CD4-positive, alpha-beta T cell (primary cell): Measurements from ENCODE around the gene YIPF6. TPM values are rescaled to one million over a fixed set of nuclear protein-coding genes. Genes with fewer than 3 reads are reported as not detected.

ENCODE experiments used
- ATAC-seq: fragments of 200-7000 bp; cut with Tn5 transposase; one replicate; pipeline ENCODE4 v1.10.0; 2022; ENCODE audit warnings: mild to moderate bottlenecking; ENCODE audit not compliant: poor library complexity
- CTCF ChIA-PET: fragments of 350-600 bp; sonication (Branson Sonifier 250); formaldehyde crosslinking; loops from one replicate; lab custom pipeline; 2021; ENCODE audit warnings: antibody characterized with exemption, inconsistent platforms; lab: Charles Lee
- POLR2A ChIA-PET: fragments of 350-600 bp; sonication (Branson Sonifier 250); formaldehyde crosslinking; loops from one replicate; lab custom pipeline; 2021; ENCODE audit warnings: antibody characterized with exemption, inconsistent platforms; lab: Charles Lee
- DNase-seq, 14 experiments: peaks; one replicate each; pipeline ENCODE4 v3.0.0-alpha.2; 2013 to 2020; ENCODE audit warnings: mixed read lengths in 2 of 14
- H3K27ac ChIP-seq, 2 donors: one replicate each; pipeline versions ENCODE4 v1.5.1 to v1.7.0; 2013; ENCODE audit warnings: low read length in 2 of 2, low read depth in 1 of 2, mild to moderate bottlenecking in 1 of 2
- H3K27me3 ChIP-seq, 2 experiments: 1 replicate in 1 of 2; 2 replicates in 1 of 2; pipeline versions ENCODE4 v1.6.1 to v1.7.0; 2013; ENCODE audit warnings: low read length in 2 of 2, control low read depth in 1 of 2, mild to moderate bottlenecking in 1 of 2, moderate library complexity in 1 of 2; ENCODE audit not compliant: insufficient read depth in 2 of 2, control insufficient read depth in 1 of 2
- H3K36me3 ChIP-seq: one replicate; pipeline ENCODE4 v1.6.1; 2013; ENCODE audit warnings: low read length, control low read depth; ENCODE audit not compliant: insufficient read depth
- H3K4me1 ChIP-seq: one replicate; pipeline ENCODE4 v1.6.1; 2013; ENCODE audit warnings: low read length, control low read depth; ENCODE audit not compliant: insufficient read depth
- H3K4me3 ChIP-seq: one replicate; pipeline ENCODE4 v1.5.1; 2013; ENCODE audit warnings: mild to moderate bottlenecking, low read length, moderate library complexity
- H3K9me3 ChIP-seq, 2 experiments: 1 replicate in 1 of 2; 2 replicates in 1 of 2; pipeline versions ENCODE4 v1.6.1 to v1.7.0; 2013; ENCODE audit warnings: low read length in 2 of 2, mild to moderate bottlenecking in 2 of 2, control low read depth in 1 of 2, moderate library complexity in 1 of 2; ENCODE audit not compliant: control insufficient read depth in 1 of 2, insufficient read depth in 1 of 2
- H3K27ac Mint-ChIP-seq: one replicate; pipeline ENCODE4 v1.8.0; 2020; ENCODE audit warnings: mixed read lengths
- H3K27me3 Mint-ChIP-seq: one replicate; pipeline ENCODE4 v1.8.0; 2021; ENCODE audit warnings: mixed read lengths
- H3K36me3 Mint-ChIP-seq: one replicate; pipeline ENCODE4 v1.8.0; 2021; ENCODE audit warnings: low read depth, mixed read lengths
- H3K4me1 Mint-ChIP-seq: one replicate; pipeline ENCODE4 v1.8.0; 2021; ENCODE audit warnings: low read depth, mixed read lengths
- H3K4me3 Mint-ChIP-seq: one replicate; pipeline ENCODE4 v1.8.0; 2020; ENCODE audit warnings: mild to moderate bottlenecking, mixed read lengths
- H3K9me3 Mint-ChIP-seq: one replicate; pipeline ENCODE4 v1.8.0; 2020; ENCODE audit warnings: mixed read lengths
- intact Hi-C, 2 experiments: fragments of 100-400 bp; cut with DNase I in 1 of 2; cut with micrococcal nuclease in 1 of 2; formaldehyde crosslinking; loops; one replicate each; pipeline versions ENCODE4 v1.15.1 to v1.9.0; 2023 to 2025; cut with DNase I, micrococcal nuclease
- total RNA-seq, 174 experiments: library from RNA in 2 of 174; stranded (reverse) in 2 of 174; gene quantifications; one replicate each; pipeline ENCODE4 v1.2.3 and lab custom pipeline; 2021 to 2026
- TF ChIP-seq, protein P1 (sequence below): fragments of 200-600 bp; IDR thresholded peaks from one replicate; pipeline ENCODE4 v1.8.0; 2022; ENCODE audit warnings: antibody characterized with exemption, mild to moderate bottlenecking

YIPF6 gene
- total RNA-seq, 2 experiments from 2014 or later, result 7.0 to 7.4 TPM

DNA sequence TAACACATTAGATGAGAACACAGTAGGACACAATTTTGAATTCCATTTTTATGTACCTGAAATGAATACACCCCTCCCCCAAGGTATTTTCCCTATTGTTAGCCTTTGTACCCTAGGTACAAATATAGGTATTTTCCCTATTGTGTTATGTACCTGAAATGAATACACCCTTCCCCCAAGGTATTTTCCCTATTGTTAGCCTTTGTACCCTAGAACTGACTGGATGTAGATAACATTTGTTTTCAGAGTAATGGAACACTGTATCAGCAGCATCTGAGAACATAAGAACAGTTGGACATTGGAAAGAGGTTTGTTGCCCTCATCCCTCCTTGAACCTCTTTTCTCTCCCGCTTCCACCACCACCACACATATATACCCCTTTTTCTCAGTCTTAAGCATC is 37.6 kb downstream of the YIPF6 start:
- peaks cover 22% of the 10 kb centered on the region for H3K36me3 Mint-ChIP-seq
- Histone ChIP-seq H3K4me1 (no peaks in the 10 kb centered on the region), H3K27ac (no peak overlapping the region), H3K36me3 (peaks cover 16% of the 10 kb centered on the region), H3K9me3 (no peaks in the 10 kb centered on the region), H3K27me3 (no peaks in the 10 kb centered on the region), H3K4me3 (no peak overlapping the region)
- H3K4me1 Mint-ChIP-seq, result no peaks in the 10 kb centered on the region
- TF ChIP-seq, protein P1, sequence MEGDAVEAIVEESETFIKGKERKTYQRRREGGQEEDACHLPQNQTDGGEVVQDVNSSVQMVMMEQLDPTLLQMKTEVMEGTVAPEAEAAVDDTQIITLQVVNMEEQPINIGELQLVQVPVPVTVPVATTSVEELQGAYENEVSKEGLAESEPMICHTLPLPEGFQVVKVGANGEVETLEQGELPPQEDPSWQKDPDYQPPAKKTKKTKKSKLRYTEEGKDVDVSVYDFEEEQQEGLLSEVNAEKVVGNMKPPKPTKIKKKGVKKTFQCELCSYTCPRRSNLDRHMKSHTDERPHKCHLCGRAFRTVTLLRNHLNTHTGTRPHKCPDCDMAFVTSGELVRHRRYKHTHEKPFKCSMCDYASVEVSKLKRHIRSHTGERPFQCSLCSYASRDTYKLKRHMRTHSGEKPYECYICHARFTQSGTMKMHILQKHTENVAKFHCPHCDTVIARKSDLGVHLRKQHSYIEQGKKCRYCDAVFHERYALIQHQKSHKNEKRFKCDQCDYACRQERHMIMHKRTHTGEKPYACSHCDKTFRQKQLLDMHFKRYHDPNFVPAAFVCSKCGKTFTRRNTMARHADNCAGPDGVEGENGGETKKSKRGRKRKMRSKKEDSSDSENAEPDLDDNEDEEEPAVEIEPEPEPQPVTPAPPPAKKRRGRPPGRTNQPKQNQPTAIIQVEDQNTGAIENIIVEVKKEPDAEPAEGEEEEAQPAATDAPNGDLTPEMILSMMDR, result no peak
- ATAC-seq, result no peak
- ChIA-PET CTCF (no interaction called here), POLR2A (no interaction called here)
- intact Hi-C loops, result no loop called here
- no peaks in the 10 kb centered on the region for H3K27me3 Mint-ChIP-seq
- H3K27ac Mint-ChIP-seq, result no peak overlapping the region
- no peak for DNase-seq
- H3K9me3 Mint-ChIP-seq, result no peaks in the 10 kb centered on the region
- no peak overlapping the region for H3K4me3 Mint-ChIP-seq

DNA sequence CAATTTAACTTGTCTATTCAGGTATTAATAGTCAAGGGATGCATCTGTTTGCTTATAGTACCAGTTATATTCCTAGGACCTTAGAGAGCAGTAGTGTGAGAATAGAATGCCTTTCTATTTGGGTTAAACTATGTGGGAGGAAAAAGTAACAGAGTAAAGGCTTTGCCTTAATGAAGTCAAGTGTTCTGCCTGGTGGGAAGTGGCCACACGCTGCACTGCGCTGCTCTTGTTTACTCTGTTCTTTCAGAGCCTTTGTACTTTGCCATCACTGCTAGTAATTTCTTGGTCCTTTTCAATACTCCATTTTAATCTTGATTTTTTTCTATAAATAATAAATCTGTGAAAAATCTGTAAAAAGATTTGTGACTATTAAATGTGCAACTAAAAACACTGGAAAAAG is 38.0 kb downstream of the YIPF6 start:
- DNase-seq, result no peak
- CTCF ChIA-PET, result no interaction called here
- TF ChIP-seq, protein P1, result no peak
- ATAC-seq, result no peak
- Mint-ChIP-seq H3K4me1 (no peaks in the 10 kb centered on the region), H3K27me3 (no peaks in the 10 kb centered on the region), H3K4me3 (no peak overlapping the region), H3K36me3 (peaks cover 18% of the 10 kb centered on the region), H3K27ac (no peak overlapping the region), H3K9me3 (no peaks in the 10 kb centered on the region)
- no peaks in the 10 kb centered on the region for H3K4me1 ChIP-seq
- no peak overlapping the region for H3K4me3 ChIP-seq
- intact Hi-C loops, result no loop called here
- no peaks in the 10 kb centered on the region for H3K27me3 ChIP-seq
- H3K27ac ChIP-seq, result no peak overlapping the region
- POLR2A ChIA-PET, result no interaction called here
- H3K36me3 ChIP-seq, result peaks cover 12% of the 10 kb centered on the region
- no peaks in the 10 kb centered on the region for H3K9me3 ChIP-seq

DNA sequence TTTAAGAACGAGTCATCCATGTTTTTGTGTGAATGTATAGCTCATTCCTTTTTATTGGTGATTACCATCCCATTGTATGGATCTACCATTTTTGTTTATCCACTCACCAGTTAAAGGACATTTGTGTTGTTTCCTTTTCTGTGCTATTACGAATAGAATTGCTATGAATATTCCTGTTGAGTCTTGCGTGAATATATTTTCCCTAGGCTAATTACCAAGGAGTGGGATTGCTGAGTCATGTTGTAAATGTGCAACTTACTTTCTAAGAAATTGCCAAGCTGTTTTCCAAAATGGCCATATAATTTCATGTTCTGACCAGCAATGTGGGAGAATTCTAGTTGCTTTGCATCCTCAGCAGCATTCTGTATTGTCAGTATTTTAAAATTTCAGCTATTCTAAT is 51.3 kb downstream of the YIPF6 start:
- no peak overlapping the region for H3K4me3 ChIP-seq
- H3K36me3 Mint-ChIP-seq, result no peaks in the 10 kb centered on the region
- no peaks in the 10 kb centered on the region for H3K9me3 Mint-ChIP-seq
- H3K27ac ChIP-seq, result no peak overlapping the region
- DNase-seq (no peak), ATAC-seq (no peak)
- no peaks in the 10 kb centered on the region for H3K4me1 Mint-ChIP-seq
- no peaks in the 10 kb centered on the region for H3K4me1 ChIP-seq
- intact Hi-C loops, result no loop called here
- H3K27me3 ChIP-seq, result no peaks in the 10 kb centered on the region
- TF ChIP-seq, protein P1, result no peak
- H3K9me3 ChIP-seq, result no peaks in the 10 kb centered on the region
- H3K36me3 ChIP-seq, result no peaks in the 10 kb centered on the region
- ChIA-PET CTCF (no interaction called here), POLR2A (no interaction called here)
- no peak overlapping the region for H3K27ac Mint-ChIP-seq
- H3K4me3 Mint-ChIP-seq, result no peak overlapping the region
- no peaks in the 10 kb centered on the region for H3K27me3 Mint-ChIP-seq
